T-helper 17 cell (primary cell): Measurements from ENCODE around the gene HGF. TPM values are rescaled to one million over a fixed set of nuclear protein-coding genes. Genes with fewer than 3 reads are reported as not detected.
"Not testable (repeated sequence)": the region's sequence is repeated elsewhere in the genome, so short reads cannot be mapped to it uniquely, and the experiment has no call there.

ENCODE experiments used
- ATAC-seq: fragments of 150-1000 bp; cut with Tn5 transposase; 2 replicates; pipeline ENCODE4 v1.10.0; 2021; ENCODE audit warnings: mild to moderate bottlenecking, moderate library complexity
- DNase-seq, 3 donors: peaks; one replicate each; pipeline versions ENCODE4 v3.0.0 to v3.0.0-alpha.2; 2020 to 2021
- H3K9me3 ChIP-seq: one replicate; pipeline ENCODE4 v1.7.0; 2013; ENCODE audit warnings: low read length, mild to moderate bottlenecking; ENCODE audit not compliant: control insufficient read depth, poor library complexity, severe bottlenecking
- H3K27ac Mint-ChIP-seq: one replicate; pipeline ENCODE4 v1.8.0; 2022; ENCODE audit warnings: mild to moderate bottlenecking, moderate library complexity, mixed read lengths
- H3K27me3 Mint-ChIP-seq: one replicate; pipeline ENCODE4 v1.8.0; 2022; ENCODE audit warnings: mixed read lengths
- H3K36me3 Mint-ChIP-seq: one replicate; pipeline ENCODE4 v1.8.0; 2022; ENCODE audit warnings: low read depth, mixed read lengths
- H3K4me1 Mint-ChIP-seq: one replicate; pipeline ENCODE4 v1.8.0; 2022; ENCODE audit warnings: mild to moderate bottlenecking, mixed read lengths
- H3K4me3 Mint-ChIP-seq: one replicate; pipeline ENCODE4 v1.8.0; 2022; ENCODE audit warnings: mild to moderate bottlenecking, moderate library complexity, mixed read lengths
- total RNA-seq, 4 donors: library from RNA in 2 of 4; stranded (reverse) in 2 of 4; gene quantifications; one replicate each; pipeline ENCODE4 v1.2.3 and lab custom pipeline; 2022 to 2026

The HGF gene
- total RNA-seq (under 1 TPM in 1 of 2 donors, not detected in 1; 0.37 TPM), total RNA-seq (lab: John Stamatoyannopoulos, UW) (0 reads per million in 2 donors)

GRCh38 chr7:81769891-81770727 lies at the start of gene HGF:
TSS of gene HGF (minus strand) at chr7:81770047. CDS start at chr7:81769971, 76 bp downstream.
- H3K27me3 Mint-ChIP-seq, result no peaks in the 10 kb centered on the region
- no peaks in the 10 kb centered on the region for H3K36me3 Mint-ChIP-seq
- DNase-seq, result no peak
- ATAC-seq, result no peak
- no peaks in the 10 kb centered on the region for H3K4me1 Mint-ChIP-seq
- no peak within 1 kb of the TSS for H3K27ac Mint-ChIP-seq
- peak within 1 kb of the TSS; percentile 0 for H3K4me3 Mint-ChIP-seq
- H3K9me3 ChIP-seq, result no peaks in the 10 kb centered on the region

GRCh38 chr7:81816312-81816711 lies 46.5 kb upstream of the HGF start:
- no peak overlapping the region for H3K27ac Mint-ChIP-seq

GRCh38 chr7:81812866-81813476 lies 43.1 kb upstream of the HGF start:
- not testable (repeated sequence) for ATAC-seq, H3K4me1 Mint-ChIP-seq, H3K27me3 Mint-ChIP-seq, H3K4me3 Mint-ChIP-seq, H3K36me3 Mint-ChIP-seq, H3K9me3 ChIP-seq, H3K27ac Mint-ChIP-seq, DNase-seq

More at GRCh38 chr7:81816312-81816711, 46.5 kb upstream of the HGF start:
- DNase-seq, result no peak
- ATAC-seq, result no peak
- no peaks in the 10 kb centered on the region for H3K27me3 Mint-ChIP-seq
- no peaks in the 10 kb centered on the region for H3K9me3 ChIP-seq
- H3K4me3 Mint-ChIP-seq, result no peak overlapping the region
- H3K4me1 Mint-ChIP-seq, result no peaks in the 10 kb centered on the region
- no peaks in the 10 kb centered on the region for H3K36me3 Mint-ChIP-seq

GRCh38 chr7:81811956-81812865 lies 42.4 kb upstream of the HGF start:
- H3K36me3 Mint-ChIP-seq, result no peaks in the 10 kb centered on the region
- no peaks in the 10 kb centered on the region for H3K4me1 Mint-ChIP-seq

GRCh38 chr7:81810476-81811155 lies 40.8 kb upstream of the HGF start:
- no peak overlapping the region for H3K4me3 Mint-ChIP-seq
- H3K9me3 ChIP-seq, result no peaks in the 10 kb centered on the region
- DNase-seq, result no peak
- H3K4me1 Mint-ChIP-seq, result no peaks in the 10 kb centered on the region
- no peaks in the 10 kb centered on the region for H3K36me3 Mint-ChIP-seq
- ATAC-seq, result no peak
- H3K27me3 Mint-ChIP-seq, result no peaks in the 10 kb centered on the region
- H3K27ac Mint-ChIP-seq, result no peak overlapping the region

More at GRCh38 chr7:81811956-81812865, 42.4 kb upstream of the HGF start:
- H3K9me3 ChIP-seq, result no peaks in the 10 kb centered on the region
- no peak overlapping the region for H3K27ac Mint-ChIP-seq
- no peaks in the 10 kb centered on the region for H3K27me3 Mint-ChIP-seq
- no peak for DNase-seq
- H3K4me3 Mint-ChIP-seq, result no peak overlapping the region
- no peak for ATAC-seq

GRCh38 chr7:81808310-81808709 lies 38.5 kb upstream of the HGF start:
- not testable (repeated sequence) for ATAC-seq, DNase-seq, H3K27me3 Mint-ChIP-seq, H3K4me1 Mint-ChIP-seq, H3K36me3 Mint-ChIP-seq, H3K27ac Mint-ChIP-seq, H3K9me3 ChIP-seq, H3K4me3 Mint-ChIP-seq

- DNase-seq, result no peak
- ATAC-seq, result no peak
- Mint-ChIP-seq H3K27me3 (no peaks in the 10 kb centered on the region), H3K4me3 (no peak overlapping the region), H3K4me1 (no peaks in the 10 kb centered on the region), H3K27ac (no peak overlapping the region), H3K36me3 (no peaks in the 10 kb centered on the region)
- H3K9me3 ChIP-seq, result no peaks in the 10 kb centered on the region
These were observed 33.4 kb upstream of the HGF start for GRCh38 chr7:81803267-81803666.

GRCh38 chr7:81802251-81802650 lies 32.4 kb upstream of the HGF start:
- Mint-ChIP-seq H3K4me3 (no peak overlapping the region), H3K27ac (no peak overlapping the region), H3K4me1 (no peaks in the 10 kb centered on the region), H3K36me3 (no peaks in the 10 kb centered on the region), H3K27me3 (no peaks in the 10 kb centered on the region)
- ATAC-seq (no peak), DNase-seq (no peak)
- no peaks in the 10 kb centered on the region for H3K9me3 ChIP-seq

GRCh38 chr7:81801532-81801931 lies 31.7 kb upstream of the HGF start:
- no peaks in the 10 kb centered on the region for H3K9me3 ChIP-seq
- no peak overlapping the region for H3K27ac Mint-ChIP-seq
- no peaks in the 10 kb centered on the region for H3K4me1 Mint-ChIP-seq
- H3K36me3 Mint-ChIP-seq, result no peaks in the 10 kb centered on the region
- no peak overlapping the region for H3K4me3 Mint-ChIP-seq
- DNase-seq (no peak), ATAC-seq (no peak)
- H3K27me3 Mint-ChIP-seq, result no peaks in the 10 kb centered on the region

GRCh38 chr7:81791568-81792518 lies 22.0 kb upstream of the HGF start:
- no peaks in the 10 kb centered on the region for H3K27me3 Mint-ChIP-seq
- no peaks in the 10 kb centered on the region for H3K4me1 Mint-ChIP-seq
- no peak for DNase-seq
- no peaks in the 10 kb centered on the region for H3K36me3 Mint-ChIP-seq
- H3K27ac Mint-ChIP-seq, result no peak overlapping the region
- no peak overlapping the region for H3K4me3 Mint-ChIP-seq
- ATAC-seq, result no peak
- no peaks in the 10 kb centered on the region for H3K9me3 ChIP-seq

- ATAC-seq (no peak), DNase-seq (no peak)
- Mint-ChIP-seq H3K27me3 (no peaks in the 10 kb centered on the region), H3K4me1 (no peaks in the 10 kb centered on the region), H3K4me3 (no peak overlapping the region), H3K27ac (no peak overlapping the region), H3K36me3 (no peaks in the 10 kb centered on the region)
- H3K9me3 ChIP-seq, result no peaks in the 10 kb centered on the region
These were observed 20.8 kb upstream of the HGF start for GRCh38 chr7:81790686-81791085.

- no peak for DNase-seq
- no peak overlapping the region for H3K4me3 Mint-ChIP-seq
- H3K27me3 Mint-ChIP-seq, result no peaks in the 10 kb centered on the region
- no peaks in the 10 kb centered on the region for H3K36me3 Mint-ChIP-seq
- ATAC-seq, result no peak
- no peaks in the 10 kb centered on the region for H3K9me3 ChIP-seq
- H3K4me1 Mint-ChIP-seq, result no peaks in the 10 kb centered on the region
- no peak overlapping the region for H3K27ac Mint-ChIP-seq
These were observed 20.3 kb upstream of the HGF start for GRCh38 chr7:81790120-81790500.
